Measurements from ENCODE around the gene TFAP2A.

Gene TFAP2A

GRCh38 chr6:10393544-10394225, 21.2 kb downstream of the TFAP2A start:
- no peak for TF ChIP-seq FOXM1 (IDR thresholded peaks at IDR 0.05; ENCODE audit: borderline replicate concordance)
- TF ChIP-seq SP1 (IDR thresholded peaks at IDR 0.05) = no peak
- no peak for TF ChIP-seq FOXA1 (IDR thresholded peaks at IDR 0.05)
- TF ChIP-seq ZNF384 (IDR thresholded peaks at IDR 0.05) = no peak
- no peak for TF ChIP-seq TARDBP (IDR thresholded peaks at IDR 0.05)
- TF ChIP-seq HDGF (IDR thresholded peaks at IDR 0.05; ENCODE audit: borderline replicate concordance) = no peak
- TF ChIP-seq FOXK2 (IDR thresholded peaks at IDR 0.05) = no peak
- TF ChIP-seq PKNOX1 (IDR thresholded peaks at IDR 0.05) = no peak
- TF ChIP-seq BHLHE40 (IDR thresholded peaks at IDR 0.05; ENCODE audit: borderline replicate concordance) = no peak
- no peak for TF ChIP-seq SUZ12 (IDR thresholded peaks at IDR 0.05)
- no peak for TF ChIP-seq ELF4 (IDR thresholded peaks at IDR 0.05)
- no peak for TF ChIP-seq ARNT (IDR thresholded peaks at IDR 0.05)
- no peak for TF ChIP-seq CTBP1 (IDR thresholded peaks at IDR 0.05; ENCODE audit: borderline replicate concordance)
- TF ChIP-seq L3MBTL2 (conservative IDR thresholded peaks at IDR 0.05) = no peak
- TF ChIP-seq NFRKB (IDR thresholded peaks at IDR 0.05) = no peak
- no peak for TF ChIP-seq LEF1 (IDR thresholded peaks at IDR 0.05; ENCODE audit: borderline replicate concordance)
- CTCF ChIA-PET = no interaction called here
- POLR2A ChIA-PET = interaction anchor here (1.0 kb wide), 1 partner anchor 78 kb away, joined by 3 read pairs; no protein-coding TSS in a partner anchor
- no peak for DNase-seq (ENCODE audit: extremely low spot score)

- no peak for DNase-seq (ENCODE audit: extremely low spot score)
- TF ChIP-seq PKNOX1 (IDR thresholded peaks at IDR 0.05) (no peak), ELF4 (IDR thresholded peaks at IDR 0.05) (no peak), LEF1 (IDR thresholded peaks at IDR 0.05; ENCODE audit: borderline replicate concordance) (no peak), BHLHE40 (IDR thresholded peaks at IDR 0.05; ENCODE audit: borderline replicate concordance) (no peak), ZNF384 (IDR thresholded peaks at IDR 0.05) (no peak), ARNT (IDR thresholded peaks at IDR 0.05) (no peak), CTBP1 (IDR thresholded peaks at IDR 0.05; ENCODE audit: borderline replicate concordance) (no peak), FOXK2 (IDR thresholded peaks at IDR 0.05) (no peak), HDGF (IDR thresholded peaks at IDR 0.05; ENCODE audit: borderline replicate concordance) (no peak)
- ChIA-PET CTCF (no interaction called here), POLR2A (no interaction called here)
These were observed 23.1 kb downstream of the TFAP2A start for GRCh38 chr6:10391799-10392198.

- TF ChIP-seq ARNT (IDR thresholded peaks at IDR 0.05) (no peak), TARDBP (IDR thresholded peaks at IDR 0.05) (no peak), SP1 (IDR thresholded peaks at IDR 0.05) (no peak), HDGF (IDR thresholded peaks at IDR 0.05; ENCODE audit: borderline replicate concordance) (no peak), L3MBTL2 (conservative IDR thresholded peaks at IDR 0.05) (no peak), ELF4 (IDR thresholded peaks at IDR 0.05) (no peak), CTBP1 (IDR thresholded peaks at IDR 0.05; ENCODE audit: borderline replicate concordance) (no peak), FOXM1 (IDR thresholded peaks at IDR 0.05; ENCODE audit: borderline replicate concordance) (no peak), FOXK2 (IDR thresholded peaks at IDR 0.05) (no peak)
- POLR2A ChIA-PET = no interaction called here
- no peak for DNase-seq (ENCODE audit: extremely low spot score)
- CTCF ChIA-PET = no interaction called here
These were observed 23.6 kb downstream of the TFAP2A start for GRCh38 chr6:10391299-10391630.

GRCh38 chr6:10390495-10391298, 24.2 kb downstream of the TFAP2A start:
- TF ChIP-seq FOXM1 (IDR thresholded peaks at IDR 0.05; ENCODE audit: borderline replicate concordance) = no peak
- no peak for TF ChIP-seq ARNT (IDR thresholded peaks at IDR 0.05)
- no peak for TF ChIP-seq SP1 (IDR thresholded peaks at IDR 0.05)
- ChIA-PET CTCF (no interaction called here), POLR2A (no interaction called here)
- no peak for DNase-seq (ENCODE audit: extremely low spot score)

GRCh38 chr6:10389739-10390494, 25.0 kb downstream of the TFAP2A start:
- ChIA-PET CTCF (no interaction called here), POLR2A (no interaction called here)
- DNase-seq (ENCODE audit: extremely low spot score) = no peak
- TF ChIP-seq FOXA1 (IDR thresholded peaks at IDR 0.05) (no peak), ARNT (IDR thresholded peaks at IDR 0.05) (no peak), BHLHE40 (IDR thresholded peaks at IDR 0.05; ENCODE audit: borderline replicate concordance) (no peak), SP1 (IDR thresholded peaks at IDR 0.05) (no peak), CTBP1 (IDR thresholded peaks at IDR 0.05; ENCODE audit: borderline replicate concordance) (no peak)

GRCh38 chr6:10386756-10387654, 27.9 kb downstream of the TFAP2A start:
- ChIA-PET CTCF (no interaction called here), POLR2A (no interaction called here)
- DNase-seq (ENCODE audit: extremely low spot score) = no peak
- TF ChIP-seq FOXK2 (IDR thresholded peaks at IDR 0.05) = no peak
- no peak for TF ChIP-seq PKNOX1 (IDR thresholded peaks at IDR 0.05)
- TF ChIP-seq BHLHE40 (IDR thresholded peaks at IDR 0.05; ENCODE audit: borderline replicate concordance) = no peak
- no peak for TF ChIP-seq LEF1 (IDR thresholded peaks at IDR 0.05; ENCODE audit: borderline replicate concordance)
- no peak for TF ChIP-seq SP1 (IDR thresholded peaks at IDR 0.05)
- no peak for TF ChIP-seq ELF4 (IDR thresholded peaks at IDR 0.05)
- TF ChIP-seq NFRKB (IDR thresholded peaks at IDR 0.05) = no peak
